ENCODE results near the gene GNAQ.

The GNAQ gene

GRCh38 chr9:78031893-78032729, 500 bp upstream of the GNAQ start:
- peak; percentile 92 for DNase-seq (ENCODE audit: low read depth)

GRCh38 chr9:78030553-78031443, 813 bp downstream of the GNAQ start:
- DNase-seq (ENCODE audit: low read depth): no peak

DNA sequence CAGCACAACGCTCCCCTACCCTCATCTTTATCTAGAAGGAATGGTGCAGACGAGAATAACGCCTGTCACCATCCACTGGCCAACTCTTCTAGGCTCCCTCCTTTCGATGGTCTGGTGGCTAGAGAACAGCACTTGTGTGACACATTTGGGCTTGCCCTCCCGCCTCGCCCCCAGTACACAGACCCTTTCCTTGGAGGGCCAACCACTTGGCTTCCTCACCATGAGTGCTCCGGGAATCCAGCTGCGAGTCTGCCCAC, 1.4 kb downstream of the GNAQ start:
- no peak for DNase-seq (ENCODE audit: low read depth)

GRCh38 chr9:78029551-78030295, 1.9 kb downstream of the GNAQ start:
- no peak for DNase-seq (ENCODE audit: low read depth)

- DNase-seq (ENCODE audit: low read depth): no peak
These were observed 2.7 kb downstream of the GNAQ start for GRCh38 chr9:78028926-78029325.

GRCh38 chr9:78026947-78027346, 4.7 kb downstream of the GNAQ start:
- no peak for DNase-seq (ENCODE audit: low read depth)

- DNase-seq (ENCODE audit: low read depth): no peak
These were observed 5.2 kb downstream of the GNAQ start for GRCh38 chr9:78026416-78026815.

DNA sequence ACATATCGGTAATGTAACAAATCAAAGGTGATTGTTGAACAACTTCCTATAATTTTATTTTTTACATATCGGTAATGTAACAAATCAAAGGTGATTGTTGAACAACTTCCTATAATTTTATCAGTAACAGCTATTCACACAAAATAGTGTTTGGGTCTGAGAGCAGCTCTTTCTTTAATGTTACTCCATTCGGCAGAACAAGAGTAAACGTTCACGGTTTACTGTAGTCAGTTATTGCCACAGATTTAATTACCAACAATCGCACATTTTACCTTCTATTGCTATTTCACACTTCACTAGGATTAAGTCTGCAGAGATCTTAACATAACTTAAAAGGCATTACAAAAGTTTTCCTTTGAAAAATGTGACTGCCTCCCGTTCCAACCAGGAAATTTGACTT, 6.4 kb downstream of the GNAQ start:
- no peak for DNase-seq (ENCODE audit: low read depth)

- DNase-seq (ENCODE audit: low read depth): peak; percentile 43
These were observed 8.4 kb downstream of the GNAQ start for GRCh38 chr9:78023003-78023741.

GRCh38 chr9:78021697-78022096, 9.9 kb downstream of the GNAQ start:
- DNase-seq (ENCODE audit: low read depth): no peak

DNA sequence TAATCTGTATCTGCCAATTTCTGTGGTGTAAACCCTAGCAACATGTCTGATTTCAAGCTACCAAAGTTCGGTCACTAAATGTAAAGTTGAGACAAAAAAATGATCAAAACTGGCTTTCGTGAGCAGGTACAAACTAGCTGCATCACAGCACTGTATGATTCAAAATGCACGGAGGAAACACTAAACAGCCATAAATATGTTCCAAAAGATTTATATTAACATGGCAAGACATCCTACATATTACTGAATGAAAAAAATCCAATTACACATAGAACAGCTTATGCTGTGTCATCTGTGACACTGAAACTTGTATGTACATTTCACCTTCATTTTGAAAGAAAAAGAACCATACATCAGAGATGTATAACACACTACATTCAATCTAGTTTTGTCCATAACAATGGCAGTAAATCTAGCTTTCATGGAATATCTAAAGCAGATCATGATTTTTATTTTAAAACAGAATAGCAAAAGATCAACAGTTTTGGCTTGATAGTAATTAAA, 14.4 kb downstream of the GNAQ start:
- DNase-seq (ENCODE audit: low read depth): no peak

DNA sequence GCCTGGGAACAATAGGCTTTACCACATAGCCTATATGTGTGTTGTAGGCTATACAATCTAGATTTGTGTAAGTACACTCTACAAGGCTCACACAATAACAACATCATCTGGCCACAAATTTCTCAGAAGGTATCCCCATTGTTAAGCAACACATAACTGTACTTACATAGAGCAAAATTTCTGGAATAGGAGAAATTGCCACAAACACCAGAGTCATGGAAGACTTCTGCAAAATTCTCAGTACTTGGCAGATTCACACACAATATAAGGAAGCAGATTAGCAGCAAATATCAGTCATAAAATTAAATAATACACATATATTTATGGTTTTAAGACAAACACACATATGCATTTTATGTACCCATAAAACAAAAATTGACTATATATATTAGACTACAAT, 16.4 kb downstream of the GNAQ start:
- DNase-seq (ENCODE audit: low read depth): no peak

DNA sequence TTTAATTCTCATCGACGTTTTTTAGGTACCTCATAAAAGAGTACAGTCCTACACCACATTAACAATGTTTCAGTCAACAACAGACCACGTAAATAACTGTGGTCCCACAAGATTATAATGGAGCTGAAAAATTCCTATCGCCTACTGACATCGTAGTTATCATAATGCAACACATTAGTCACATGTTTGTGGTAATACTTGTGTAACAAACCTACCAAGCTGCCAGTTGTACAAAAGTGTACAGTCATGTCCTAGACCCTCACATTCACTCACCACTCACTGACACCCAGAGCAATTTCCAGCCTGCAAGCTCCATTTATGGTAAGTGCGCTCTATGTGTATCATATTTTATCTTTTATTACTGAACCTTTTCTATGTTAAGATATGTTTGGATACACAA, 16.8 kb downstream of the GNAQ start:
- no peak for DNase-seq (ENCODE audit: low read depth)

DNA sequence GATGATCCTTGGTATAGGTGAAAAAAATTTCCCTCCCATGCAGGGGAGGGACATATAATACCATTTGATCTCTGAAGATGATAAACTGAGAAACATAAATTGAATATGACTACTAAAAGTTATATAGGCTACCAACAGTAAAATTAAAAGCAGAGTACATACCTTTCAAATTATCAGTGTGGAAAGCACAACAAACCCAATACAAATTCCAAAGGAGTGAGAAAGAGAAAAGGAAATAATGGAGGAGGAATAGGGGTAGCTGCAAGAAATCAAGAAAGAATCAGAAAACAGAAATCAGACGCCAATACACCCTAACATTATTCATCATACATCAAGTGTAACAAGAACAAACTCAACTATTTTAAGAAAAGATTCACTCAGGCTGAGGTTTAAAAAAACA, 17.7 kb downstream of the GNAQ start:
- no peak for DNase-seq (ENCODE audit: low read depth)

DNA sequence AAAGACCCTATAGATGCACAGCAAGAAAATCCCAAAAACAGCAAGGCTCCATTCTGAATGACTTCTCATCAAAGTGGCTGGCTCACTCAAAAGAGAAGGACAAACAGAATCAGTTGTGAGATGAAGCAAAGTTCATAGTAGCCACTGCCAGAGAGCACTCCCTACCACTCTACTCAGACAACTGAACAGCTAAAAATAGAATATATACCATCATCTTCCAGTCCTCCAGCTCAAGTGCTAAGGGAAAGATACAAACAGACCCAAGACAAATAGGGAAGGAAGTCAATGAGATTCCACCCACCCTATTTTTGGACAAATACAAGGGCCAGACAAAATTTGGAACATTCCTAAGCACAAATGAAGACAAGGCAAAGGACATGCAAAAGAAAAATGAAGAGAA, 20.6 kb downstream of the GNAQ start:
- no peak for DNase-seq (ENCODE audit: low read depth)

GRCh38 chr9:78010445-78010844, 21.2 kb downstream of the GNAQ start:
- no peak for DNase-seq (ENCODE audit: low read depth)

DNA sequence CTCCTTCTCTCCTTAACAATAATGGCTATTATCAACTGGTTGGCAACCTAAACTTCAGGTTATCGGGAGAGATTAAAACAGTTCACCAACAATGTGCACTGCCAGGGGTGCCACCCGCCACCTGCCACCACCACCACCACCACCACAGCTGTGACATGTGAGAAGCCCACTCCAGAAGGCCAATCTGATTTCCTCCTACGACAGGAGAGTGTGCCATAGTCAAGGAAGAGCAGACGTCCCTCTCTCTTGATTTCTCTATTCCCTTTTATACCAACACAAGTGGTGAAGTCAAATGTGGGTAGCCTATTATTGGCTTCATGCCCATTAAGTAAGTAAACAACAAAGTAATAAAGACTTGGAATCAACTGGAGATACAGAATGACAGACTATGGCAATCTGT, 22.4 kb downstream of the GNAQ start:
- no peak for DNase-seq (ENCODE audit: low read depth)

- no peak for DNase-seq (ENCODE audit: low read depth)
These were observed 24.9 kb downstream of the GNAQ start for GRCh38 chr9:78006734-78007133.

DNA sequence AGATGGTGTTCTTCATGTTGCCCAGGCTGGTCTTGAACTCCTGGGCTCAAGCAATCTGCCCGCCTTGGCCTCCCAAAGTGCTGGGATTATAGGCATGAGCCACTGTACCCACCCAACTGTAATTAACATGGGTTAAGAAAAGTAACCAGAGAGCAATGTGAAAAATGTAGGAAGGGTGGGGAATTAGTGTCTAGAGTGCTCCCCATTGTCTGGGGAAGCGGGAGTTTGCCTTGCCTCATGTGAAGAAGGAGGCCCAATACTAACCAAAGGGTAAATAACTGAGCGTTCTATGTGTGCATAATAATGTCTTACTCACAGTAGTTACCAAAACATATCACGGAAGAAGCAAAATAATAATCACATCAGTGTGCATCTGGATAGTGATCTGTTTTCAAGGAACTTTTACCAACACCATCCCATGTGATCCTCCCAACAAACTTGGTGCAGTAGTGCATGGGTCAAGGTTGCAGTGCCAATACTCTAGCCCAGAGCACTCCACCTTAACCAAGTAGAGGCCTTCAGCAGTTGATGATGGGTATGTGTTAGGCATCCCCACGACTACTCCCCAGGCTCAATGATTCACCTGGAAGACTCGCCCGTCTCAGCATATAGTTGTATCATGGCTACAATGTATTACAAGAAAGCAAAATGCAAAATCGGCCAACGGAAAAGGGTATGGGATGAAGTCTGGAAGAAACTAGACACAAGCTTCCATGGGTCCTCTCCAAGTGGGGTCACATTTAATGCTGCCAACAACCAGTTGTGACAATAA, 26.2 kb downstream of the GNAQ start:
- no peak for DNase-seq (ENCODE audit: low read depth)

GRCh38 chr9:78004478-78005229, 27.0 kb downstream of the GNAQ start:
- DNase-seq (ENCODE audit: low read depth): no peak

All from fibroblast of the conjunctiva (primary cell).